Esophagus muscularis mucosa (tissue), 4 donors: Measurements from ENCODE around the gene CCDC34. TPM values are rescaled to one million over a fixed set of nuclear protein-coding genes. Genes with fewer than 3 reads are reported as not detected.

Experiments
- DNase-seq: peaks from one replicate; pipeline ENCODE4 v3.0.0-alpha.2; 2017; ENCODE audit errors: extremely low spot score
- H3K27ac ChIP-seq, 4 donors: fragments of 200-600 bp; sonication (generic); replicated peaks in 1 of 4; 1 replicate in 3 of 4; 2 replicates in 1 of 4; pipeline ENCODE4 v1.5.1; 2016 to 2019; ENCODE audit warnings: mild to moderate bottlenecking in 1 of 4
- H3K27me3 ChIP-seq, 4 donors: fragments of 200-600 bp; sonication (generic); one replicate each; pipeline versions ENCODE4 v1.5.1 to v1.6.0; 2016 to 2019
- H3K36me3 ChIP-seq, 4 donors: fragments of 200-600 bp; sonication (generic); one replicate each; pipeline ENCODE4 v1.5.1; 2016 to 2019
- H3K4me1 ChIP-seq, 4 donors: fragments of 200-600 bp; sonication (generic); one replicate each; pipeline ENCODE4 v1.5.1; 2016 to 2019
- H3K4me3 ChIP-seq, 4 donors: fragments of 200-600 bp; sonication (generic); 1 replicate in 2 of 4; 2 replicates in 2 of 4; pipeline ENCODE4 v1.5.1; 2016 to 2019; ENCODE audit warnings: mild to moderate bottlenecking in 4 of 4, moderate library complexity in 1 of 4
- H3K9me3 ChIP-seq, 4 donors: fragments of 200-600 bp; sonication (generic); 1 replicate in 3 of 4; 2 replicates in 1 of 4; pipeline ENCODE4 v1.5.1; 2016 to 2019
- CTCF ChIP-seq, 3 experiments: fragments of 200-600 bp in 2 of 3; fragments of 450-650 bp in 1 of 3; sonication (generic) in 2 of 3; IDR thresholded peaks; one replicate each; pipeline ENCODE4 v1.5.1; 2017 to 2019; ENCODE audit warnings: antibody characterized with exemption in 3 of 3, mild to moderate bottlenecking in 2 of 3, moderate library complexity in 1 of 3
- EP300 ChIP-seq: sonication (generic); formaldehyde crosslinking; IDR thresholded peaks from one replicate; pipeline ENCODE4 v1.6.1; 2017; ENCODE audit warnings: antibody characterized with exemption
- POLR2A ChIP-seq: fragments of 450-650 bp; IDR thresholded peaks from one replicate; pipeline ENCODE4 v1.6.1; 2017; ENCODE audit warnings: antibody characterized with exemption, moderate library complexity, mild to moderate bottlenecking, low read depth
- POLR2AphosphoS5 ChIP-seq, 2 donors: sonication (generic); formaldehyde crosslinking; IDR thresholded peaks; one replicate each; pipeline ENCODE4 v1.6.1; 2017; ENCODE audit warnings: antibody characterized with exemption in 2 of 2
- WGBS: methylation state at CpG from one replicate; pipeline ENCODE4 v1.1.5; 2018; 5-methylcytosine and 5-hydroxymethylcytosine counted together
- intact Hi-C: fragments of 100-400 bp; cut with DNase I; formaldehyde crosslinking; loops from one replicate; pipeline ENCODE4 v1.15.1; 2023
- total RNA-seq, 4 donors: library from RNA; depleted of rRNA; stranded (reverse); fragments of >200 nt; gene quantifications; one replicate each; pipeline versions ENCODE4 v1.1.0 to v1.2.1, GENCODE V29; 2016

Gene CCDC34
- total RNA-seq, 4 donors from 2014 or later: 0.83 to 1.5 (median 1.2) TPM

- 89% methylated on average over 4 of the region's 4 CpGs for WGBS
- Histone ChIP-seq H3K27me3 (no peaks in the 10 kb centered on the region), H3K4me3 (no peak overlapping the region), H3K9me3 (no peaks in the 10 kb centered on the region), H3K36me3 (peaks cover 0 to 36% (median 9%) of the 10 kb centered on the region in 4 donors), H3K4me1 (peaks cover 0 to 2% (median 0%) of the 10 kb centered on the region in 4 donors), H3K27ac (no peak overlapping the region)
- no peak for TF ChIP-seq POLR2AphosphoS5 (IDR thresholded peaks at IDR 0.05)
- no peak for TF ChIP-seq CTCF (IDR thresholded peaks at IDR 0.05)
- no peak for TF ChIP-seq POLR2A
- no peak for TF ChIP-seq EP300
- no peak for DNase-seq
- intact Hi-C loops: no loop called here
Measured at GRCh38 chr11:27386181-27386845, 23.3 kb upstream of the CCDC34 start.

GRCh38 chr11:27385245-27385644 lies 22.2 kb upstream of the CCDC34 start:
- WGBS: 77% methylated on average over 5 of the region's 5 CpGs
- H3K36me3 ChIP-seq: peaks cover 0 to 47% (median 14%) of the 10 kb centered on the region in 4 donors
- intact Hi-C loops: no loop called here
- no peak overlapping the region for H3K27ac ChIP-seq
- H3K27me3 ChIP-seq: no peaks in the 10 kb centered on the region
- no peak overlapping the region for H3K4me3 ChIP-seq
- H3K9me3 ChIP-seq: no peaks in the 10 kb centered on the region
- no peaks in the 10 kb centered on the region for H3K4me1 ChIP-seq
- no peak for DNase-seq
- no peak for TF ChIP-seq POLR2AphosphoS5 (IDR thresholded peaks at IDR 0.05)

- Histone ChIP-seq H3K4me3 (no peak overlapping the region), H3K9me3 (no peaks in the 10 kb centered on the region), H3K27ac (no peak overlapping the region), H3K4me1 (no peaks in the 10 kb centered on the region), H3K27me3 (no peaks in the 10 kb centered on the region), H3K36me3 (peaks cover 0 to 57% (median 23%) of the 10 kb centered on the region in 4 donors)
- TF ChIP-seq POLR2A (no peak), POLR2AphosphoS5 (IDR thresholded peaks at IDR 0.05) (no peak), EP300 (no peak), CTCF (IDR thresholded peaks at IDR 0.05) (no peak)
- intact Hi-C loops: no loop called here
- DNase-seq: no peak
Measured at GRCh38 chr11:27384227-27384626, 21.2 kb upstream of the CCDC34 start.

GRCh38 chr11:27383645-27384044 lies 20.6 kb upstream of the CCDC34 start:
- DNase-seq: no peak
- no peaks in the 10 kb centered on the region for H3K27me3 ChIP-seq
- no peak overlapping the region for H3K4me3 ChIP-seq
- intact Hi-C loops: no loop called here
- H3K9me3 ChIP-seq: no peaks in the 10 kb centered on the region
- no peaks in the 10 kb centered on the region for H3K4me1 ChIP-seq
- no peak overlapping the region for H3K27ac ChIP-seq
- 57% methylated on average over 1 of the region's 1 CpG for WGBS
- no peak for TF ChIP-seq CTCF (IDR thresholded peaks at IDR 0.05)
- no peak for TF ChIP-seq POLR2A
- no peak for TF ChIP-seq POLR2AphosphoS5 (IDR thresholded peaks at IDR 0.05)
- TF ChIP-seq EP300: no peak
- H3K36me3 ChIP-seq: peaks cover 0 to 58% (median 26%) of the 10 kb centered on the region in 4 donors

GRCh38 chr11:27381238-27381666 lies 18.2 kb upstream of the CCDC34 start:
- no peak for DNase-seq
- Histone ChIP-seq H3K27ac (no peak overlapping the region), H3K27me3 (no peaks in the 10 kb centered on the region), H3K9me3 (no peaks in the 10 kb centered on the region), H3K36me3 (peaks cover 0 to 58% (median 27%) of the 10 kb centered on the region in 4 donors), H3K4me1 (no peaks in the 10 kb centered on the region), H3K4me3 (no peak overlapping the region)
- TF ChIP-seq POLR2A (no peak), POLR2AphosphoS5 (IDR thresholded peaks at IDR 0.05) (no peak), CTCF (IDR thresholded peaks at IDR 0.05) (no peak), EP300 (no peak)
- intact Hi-C loops: no loop called here
- 89% methylated on average over 5 of the region's 5 CpGs for WGBS
